ENCODE data around the gene GPC3.

The GPC3 gene

GRCh38 chrX:133929836-133930464 lies 55.4 kb downstream of the GPC3 start:
- H3K4me3 ChIP-seq (ENCODE audit: low read depth, low read length) = no peak overlapping the region
- no peak for TF ChIP-seq CTCF (conservative IDR thresholded peaks at IDR 0.05; ENCODE audit: low read depth, low read length)
- no peak for DNase-seq (ENCODE audit: low read depth)

- DNase-seq (ENCODE audit: low read depth) = no peak
- H3K4me3 ChIP-seq (ENCODE audit: low read depth, low read length) = no peak overlapping the region
- TF ChIP-seq CTCF (conservative IDR thresholded peaks at IDR 0.05; ENCODE audit: low read depth, low read length) = no peak
Measured at GRCh38 chrX:133928365-133928764, 57.0 kb downstream of the GPC3 start.

GRCh38 chrX:133926809-133927208 lies 58.6 kb downstream of the GPC3 start:
- no peak for TF ChIP-seq CTCF (conservative IDR thresholded peaks at IDR 0.05; ENCODE audit: low read depth, low read length)
- no peak for DNase-seq (ENCODE audit: low read depth)

GRCh38 chrX:133926099-133926498 lies 59.3 kb downstream of the GPC3 start:
- DNase-seq (ENCODE audit: low read depth) = no peak
- no peak for TF ChIP-seq CTCF (conservative IDR thresholded peaks at IDR 0.05; ENCODE audit: low read depth, low read length)
- no peak overlapping the region for H3K4me3 ChIP-seq (ENCODE audit: low read depth, low read length)

More at GRCh38 chrX:133926809-133927208, 58.6 kb downstream of the GPC3 start:
- no peak overlapping the region for H3K4me3 ChIP-seq (ENCODE audit: low read depth, low read length)

- no peak for TF ChIP-seq CTCF (conservative IDR thresholded peaks at IDR 0.05; ENCODE audit: low read depth, low read length)
- no peak for DNase-seq (ENCODE audit: low read depth)
- H3K4me3 ChIP-seq (ENCODE audit: low read depth, low read length) = no peak overlapping the region
Measured at GRCh38 chrX:133924548-133924947, 60.8 kb downstream of the GPC3 start.

GRCh38 chrX:133923548-133923947 lies 61.8 kb downstream of the GPC3 start:
- DNase-seq (ENCODE audit: low read depth) = no peak
- H3K4me3 ChIP-seq (ENCODE audit: low read depth, low read length) = no peak overlapping the region
- TF ChIP-seq CTCF (conservative IDR thresholded peaks at IDR 0.05; ENCODE audit: low read depth, low read length) = no peak

GRCh38 chrX:133923113-133923512 lies 62.3 kb downstream of the GPC3 start:
- TF ChIP-seq CTCF (conservative IDR thresholded peaks at IDR 0.05; ENCODE audit: low read depth, low read length) = no peak
- no peak overlapping the region for H3K4me3 ChIP-seq (ENCODE audit: low read depth, low read length)

More at GRCh38 chrX:133923113-133923512, 62.3 kb downstream of the GPC3 start:
- DNase-seq (ENCODE audit: low read depth) = peak; percentile 10

Measured in choroid plexus epithelial cell (primary cell).